ENCODE results near the gene ZNF689.

The ZNF689 gene

DNA sequence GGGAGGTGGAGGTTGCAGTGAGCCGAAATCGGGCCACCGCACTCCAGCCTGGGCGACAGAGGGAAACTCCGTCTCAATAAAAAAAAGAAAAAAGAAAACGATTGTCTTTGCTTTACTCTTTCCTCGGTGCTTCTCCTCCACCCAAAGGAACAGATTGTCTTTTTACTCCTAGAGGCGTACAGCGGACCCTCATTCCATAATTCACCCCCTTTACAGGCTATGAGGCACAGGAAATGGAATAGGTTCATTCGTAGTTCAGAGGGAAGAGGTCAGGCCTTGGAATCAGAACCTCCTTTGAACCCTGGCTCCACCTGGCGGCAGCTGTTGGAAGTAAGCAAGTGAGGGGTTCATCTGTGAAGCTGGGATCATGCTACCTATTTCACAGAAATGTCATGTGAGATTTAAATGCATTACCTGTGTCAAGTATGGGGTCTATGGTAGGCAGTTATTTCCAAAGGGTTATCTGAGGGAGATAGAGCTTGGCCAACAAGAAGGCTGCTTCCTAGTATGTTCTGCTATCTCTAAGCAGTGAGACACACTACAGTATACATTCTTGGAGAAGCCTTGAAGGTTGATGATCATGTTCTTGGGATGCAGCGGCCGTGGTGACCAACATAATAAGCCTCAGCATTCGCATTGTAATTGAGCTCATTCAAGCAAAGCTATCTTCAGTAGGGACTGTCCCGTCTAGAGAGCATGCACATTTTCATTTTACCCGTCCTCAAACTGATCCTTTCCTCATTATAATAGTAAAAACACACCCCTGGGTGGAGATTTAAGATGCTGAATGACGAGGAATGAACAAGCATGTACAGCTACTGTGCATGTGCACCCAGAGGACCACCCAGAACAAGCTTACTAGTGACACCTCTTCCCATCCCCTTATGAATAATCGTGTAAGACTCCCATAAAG lies 18.7 kb upstream of the ZNF689 start (continued):
- TF ChIP-seq ZNF248 (tag by site-specific recombination; IDR thresholded peaks at IDR 0.05) (no peak), ZNF2 (tag by site-specific recombination; IDR thresholded peaks at IDR 0.05) (peak; percentile 84), ZNF335 (tag by site-specific recombination; conservative IDR thresholded peaks at IDR 0.05) (peak; percentile 68), ZNF660 (tag by site-specific recombination; IDR thresholded peaks at IDR 0.05) (peak; percentile 59; the same call in 1 of the 2 replicates), ZNF514 (tag by site-specific recombination; IDR thresholded peaks at IDR 0.05) (no peak), ZNF211 (tag by site-specific recombination; IDR thresholded peaks at IDR 0.05; ENCODE audit: low read depth) (no peak), ZNF658 (tag by site-specific recombination; IDR thresholded peaks at IDR 0.05) (no peak), ZNF449 (tag by site-specific recombination; IDR thresholded peaks at IDR 0.05) (no peak), ZNF112 (tag by site-specific recombination; IDR thresholded peaks at IDR 0.05) (no peak), ZNF398 (tag by site-specific recombination; IDR thresholded peaks at IDR 0.05) (no peak), YY1 (tag by site-specific recombination; IDR thresholded peaks at IDR 0.05) (no peak), ZNF274 (IDR thresholded peaks at IDR 0.05; ENCODE audit: low read length) (no peak), ZNF274 (tag by site-specific recombination; IDR thresholded peaks at IDR 0.05; ENCODE audit: borderline replicate concordance) (no peak), HOXD13 (CRISPR knock-in tag; IDR thresholded peaks at IDR 0.05; ENCODE audit: borderline replicate concordance) (no peak), ZNF843 (tag by site-specific recombination; IDR thresholded peaks at IDR 0.05) (no peak), ZNF560 (tag by site-specific recombination; IDR thresholded peaks at IDR 0.05; ENCODE audit: borderline replicate concordance) (no peak), ZNF175 (tag by site-specific recombination; IDR thresholded peaks at IDR 0.05) (no peak), ZNF366 (tag by site-specific recombination; conservative IDR thresholded peaks at IDR 0.05) (0 out of 2 replicates have a peak, but pooled peaks have one; percentile 49), ZNF362 (tag by site-specific recombination; IDR thresholded peaks at IDR 0.05) (peak; percentile 54; the same call in 1 of the 2 replicates), ZNF701 (tag by site-specific recombination; IDR thresholded peaks at IDR 0.05) (no peak), ZNF621 (tag by site-specific recombination; IDR thresholded peaks at IDR 0.05) (no peak), ZNF350 (tag by site-specific recombination; IDR thresholded peaks at IDR 0.05) (no peak), ZNF214 (tag by site-specific recombination; IDR thresholded peaks at IDR 0.05; ENCODE audit: borderline replicate concordance) (no peak), TRIM28 (IDR thresholded peaks at IDR 0.05; ENCODE audit: borderline replicate concordance, low read length) (0 out of 2 replicates have a peak, but pooled peaks have one; percentile 15), ZNF768 (tag by site-specific recombination; IDR thresholded peaks at IDR 0.05) (no peak), ZNF654 (tag by site-specific recombination; IDR thresholded peaks at IDR 0.05; ENCODE audit: low read depth) (peak; percentile 78)
- TF ChIP-seq, protein P1, sequence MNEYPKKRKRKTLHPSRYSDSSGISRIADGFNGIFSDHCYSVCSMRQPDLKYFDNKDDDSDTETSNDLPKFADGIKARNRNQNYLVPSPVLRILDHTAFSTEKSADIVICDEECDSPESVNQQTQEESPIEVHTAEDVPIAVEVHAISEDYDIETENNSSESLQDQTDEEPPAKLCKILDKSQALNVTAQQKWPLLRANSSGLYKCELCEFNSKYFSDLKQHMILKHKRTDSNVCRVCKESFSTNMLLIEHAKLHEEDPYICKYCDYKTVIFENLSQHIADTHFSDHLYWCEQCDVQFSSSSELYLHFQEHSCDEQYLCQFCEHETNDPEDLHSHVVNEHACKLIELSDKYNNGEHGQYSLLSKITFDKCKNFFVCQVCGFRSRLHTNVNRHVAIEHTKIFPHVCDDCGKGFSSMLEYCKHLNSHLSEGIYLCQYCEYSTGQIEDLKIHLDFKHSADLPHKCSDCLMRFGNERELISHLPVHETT (tag by site-specific recombination; IDR thresholded peaks at IDR 0.05): 0 out of 2 replicates have a peak, but pooled peaks have one; percentile 13
- TF ChIP-seq, protein P2, sequence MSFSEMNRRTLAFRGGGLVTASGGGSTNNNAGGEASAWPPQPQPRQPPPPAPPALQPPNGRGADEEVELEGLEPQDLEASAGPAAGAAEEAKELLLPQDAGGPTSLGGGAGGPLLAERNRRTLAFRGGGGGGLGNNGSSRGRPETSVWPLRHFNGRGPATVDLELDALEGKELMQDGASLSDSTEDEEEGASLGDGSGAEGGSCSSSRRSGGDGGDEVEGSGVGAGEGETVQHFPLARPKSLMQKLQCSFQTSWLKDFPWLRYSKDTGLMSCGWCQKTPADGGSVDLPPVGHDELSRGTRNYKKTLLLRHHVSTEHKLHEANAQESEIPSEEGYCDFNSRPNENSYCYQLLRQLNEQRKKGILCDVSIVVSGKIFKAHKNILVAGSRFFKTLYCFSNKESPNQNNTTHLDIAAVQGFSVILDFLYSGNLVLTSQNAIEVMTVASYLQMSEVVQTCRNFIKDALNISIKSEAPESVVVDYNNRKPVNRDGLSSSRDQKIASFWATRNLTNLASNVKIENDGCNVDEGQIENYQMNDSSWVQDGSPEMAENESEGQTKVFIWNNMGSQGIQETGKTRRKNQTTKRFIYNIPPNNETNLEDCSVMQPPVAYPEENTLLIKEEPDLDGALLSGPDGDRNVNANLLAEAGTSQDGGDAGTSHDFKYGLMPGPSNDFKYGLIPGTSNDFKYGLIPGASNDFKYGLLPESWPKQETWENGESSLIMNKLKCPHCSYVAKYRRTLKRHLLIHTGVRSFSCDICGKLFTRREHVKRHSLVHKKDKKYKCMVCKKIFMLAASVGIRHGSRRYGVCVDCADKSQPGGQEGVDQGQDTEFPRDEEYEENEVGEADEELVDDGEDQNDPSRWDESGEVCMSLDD (tag by site-specific recombination; IDR thresholded peaks at IDR 0.05): no peak

All from HEK293 (cell line).